Measurements from ENCODE around the gene SLC1A2. TPM values are rescaled to one million over a fixed set of nuclear protein-coding genes. Genes with fewer than 3 reads are reported as not detected.
A peak's percentile ranks its signal among the peaks of the same experiment; 100 is the strongest.

The SLC1A2 gene
- total and polyA plus RNA-seq, 2 of the 4 experiments (the other 2 are of a cell fraction), result 0.15 to 0.54 TPM

DNA sequence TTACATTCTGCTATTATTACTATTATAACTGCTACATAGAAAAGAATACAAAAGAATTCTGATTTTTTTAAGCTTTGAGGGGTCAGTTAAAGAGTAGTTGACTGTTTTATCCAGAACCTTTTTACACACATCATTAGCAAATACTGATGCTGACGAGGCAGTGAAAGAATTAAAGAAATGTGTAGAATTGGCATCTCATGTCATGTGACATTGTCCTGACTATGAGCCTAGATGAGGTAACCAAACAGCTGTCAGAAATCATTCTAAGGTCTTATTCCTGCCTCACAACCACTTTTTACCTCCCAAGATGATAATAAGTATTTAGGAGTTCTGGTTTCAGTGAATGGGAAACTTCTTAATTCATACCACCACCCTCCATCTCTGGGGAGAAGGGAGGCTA, 121.0 kb downstream of the SLC1A2 start:
- intact Hi-C loops (cut with micrococcal nuclease), result no loop called here
- H3K27ac ChIP-seq (ENCODE audit: insufficient read depth, low read length), result no peak overlapping the region
- H3K18ac ChIP-seq (ENCODE audit: low read depth, low read length), result no peak overlapping the region
- no peak overlapping the region for H2BK5ac ChIP-seq (ENCODE audit: low read depth, low read length, poor library complexity, severe bottlenecking)
- H2BK120ac ChIP-seq (ENCODE audit: low read depth, low read length), result peak overlapping the region; percentile 24; the same call in 1 of the 2 replicates
- ChIA-PET CTCF (no interaction called here), POLR2A (ENCODE audit: unreplicated experiment) (no interaction called here)
- H3K14ac ChIP-seq (replicated peaks; ENCODE audit: low read depth, low read length), result no peak overlapping the region
- TF ChIP-seq BHLHE40 (IDR thresholded peaks at IDR 0.05; ENCODE audit: low read depth, low read length), result no peak
- TF ChIP-seq, protein P1, sequence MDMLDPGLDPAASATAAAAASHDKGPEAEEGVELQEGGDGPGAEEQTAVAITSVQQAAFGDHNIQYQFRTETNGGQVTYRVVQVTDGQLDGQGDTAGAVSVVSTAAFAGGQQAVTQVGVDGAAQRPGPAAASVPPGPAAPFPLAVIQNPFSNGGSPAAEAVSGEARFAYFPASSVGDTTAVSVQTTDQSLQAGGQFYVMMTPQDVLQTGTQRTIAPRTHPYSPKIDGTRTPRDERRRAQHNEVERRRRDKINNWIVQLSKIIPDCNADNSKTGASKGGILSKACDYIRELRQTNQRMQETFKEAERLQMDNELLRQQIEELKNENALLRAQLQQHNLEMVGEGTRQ (IDR thresholded peaks at IDR 0.05; ENCODE audit: low read depth, low read length), result peak; percentile 14; the same call in 1 of the 2 replicates
- H3K79me1 ChIP-seq (ENCODE audit: low read depth in 1 of 2, low read length in 2 of 2), result no peaks in the 10 kb centered on the region
- no peaks in the 10 kb centered on the region for H3K4me1 ChIP-seq (ENCODE audit: control insufficient read depth, insufficient read depth, low read length)
- BruUV-seq (replicated peaks), result no TSS peak
- dilution Hi-C loops (cut with HindIII; ENCODE audit: low sequenced_read_pairs, unreplicated experiment), result no loop called here
- H4K91ac ChIP-seq (ENCODE audit: insufficient read depth, low read depth, low read length), result no peak overlapping the region
- no peak overlapping the region for H2AFZ ChIP-seq (replicated peaks; ENCODE audit: low read length, poor library complexity)
- H3K9me1 ChIP-seq (ENCODE audit: insufficient read depth, low read length), result no peaks in the 10 kb centered on the region
- H2AK5ac ChIP-seq (ENCODE audit: low read depth, low read length), result no peak overlapping the region
- no peak overlapping the region for H2BK15ac ChIP-seq (ENCODE audit: low read depth, low read length)
- no peaks in the 10 kb centered on the region for H3K27me3 ChIP-seq (ENCODE audit: control insufficient read depth, insufficient read depth, low read length)
- no peak overlapping the region for H4K5ac ChIP-seq (ENCODE audit: low read depth, low read length)
- no peak overlapping the region for H2AK9ac ChIP-seq (replicated peaks; ENCODE audit: low read depth, low read length, poor library complexity)
- H3K4ac ChIP-seq (ENCODE audit: low read depth, low read length), result no peak overlapping the region
- H3K9me3 ChIP-seq (ENCODE audit: control insufficient read depth, insufficient read depth, low read length), result no peaks in the 10 kb centered on the region
- DNase-seq, result peak; percentile 50
- no peaks in the 10 kb centered on the region for H4K20me1 ChIP-seq (ENCODE audit: insufficient read depth, low read length)
- no peak overlapping the region for H3K9ac ChIP-seq (ENCODE audit: low read depth, low read length)
- WGBS, 2 experiments (ENCODE audit: extremely low coverage in 2 of 2, insufficient read length in 1 of 2), result no CpG with 5 or more reads among the region's 1 CpG
- in situ Hi-C loops (cut with MboI; ENCODE audit: low sequenced_read_pairs), result no loop called here
- H3K4me2 ChIP-seq (ENCODE audit: low read depth, low read length), result no peak overlapping the region
- H3K36me3 ChIP-seq (ENCODE audit: control insufficient read depth, insufficient read depth, low read length), result no peaks in the 10 kb centered on the region
- no peak overlapping the region for H4K8ac ChIP-seq (ENCODE audit: low read depth in 2 of 2, low read length in 2 of 2)
- H3K56ac ChIP-seq (ENCODE audit: extremely low read depth, insufficient read depth, low read length), result no peak overlapping the region
- no peak for ATAC-seq (ENCODE audit: low read depth)
- H3K23ac ChIP-seq (ENCODE audit: low read depth, low read length), result no peak overlapping the region
- no peak overlapping the region for H3K4me3 ChIP-seq (ENCODE audit: insufficient read depth, low read depth, low read length)
- H2BK20ac ChIP-seq (ENCODE audit: low read depth, low read length), result no peak overlapping the region

Data from IMR-90 (cell line).